Astrocyte (in vitro differentiated cells and primary cell): ENCODE measurements around the gene AARSD1.

ENCODE experiments used
- EZH2 ChIP-seq: IDR thresholded peaks from 2 replicates; pipeline ENCODE4 v1.6.1; 2012; ENCODE audit warnings: mild to moderate bottlenecking, low read length, inconsistent platforms; ENCODE audit not compliant: insufficient read depth
- TF ChIP-seq, protein P1 (sequence below): IDR thresholded peaks from 2 replicates; pipeline ENCODE4 v1.5.1; 2011; ENCODE audit warnings: low read depth, mild to moderate bottlenecking, inconsistent platforms, low read length, moderate library complexity; ENCODE audit not compliant: insufficient read depth

DNA sequence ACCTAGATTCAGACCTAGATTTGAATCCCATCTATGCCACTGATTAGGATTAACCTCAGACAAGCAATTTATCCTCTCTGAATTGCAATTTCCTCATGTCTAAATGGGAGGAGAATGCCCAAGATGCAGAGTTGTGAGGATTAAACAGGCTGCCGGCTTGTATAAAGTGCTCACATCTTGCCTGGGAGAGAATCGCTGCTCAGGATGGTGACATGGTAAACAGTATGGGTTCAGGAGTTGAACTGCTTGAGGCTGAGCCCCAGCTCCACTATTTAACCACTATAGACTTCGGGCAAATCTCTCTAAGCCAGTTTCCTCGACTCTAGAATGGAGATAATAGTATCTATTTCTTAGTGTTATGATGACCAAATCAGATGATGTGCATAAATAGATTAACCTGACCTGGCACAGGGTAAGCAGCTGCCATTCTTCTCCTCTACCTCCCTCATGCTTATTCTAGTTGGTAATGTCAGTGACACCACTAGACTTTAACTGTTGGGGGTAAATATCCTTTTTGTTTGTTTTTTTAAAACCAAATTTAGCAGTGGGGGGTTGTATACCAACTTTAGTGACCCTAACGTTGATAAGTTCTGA is 33.2 kb upstream of the AARSD1 start:
- no peak for TF ChIP-seq EZH2
- TF ChIP-seq, protein P1, sequence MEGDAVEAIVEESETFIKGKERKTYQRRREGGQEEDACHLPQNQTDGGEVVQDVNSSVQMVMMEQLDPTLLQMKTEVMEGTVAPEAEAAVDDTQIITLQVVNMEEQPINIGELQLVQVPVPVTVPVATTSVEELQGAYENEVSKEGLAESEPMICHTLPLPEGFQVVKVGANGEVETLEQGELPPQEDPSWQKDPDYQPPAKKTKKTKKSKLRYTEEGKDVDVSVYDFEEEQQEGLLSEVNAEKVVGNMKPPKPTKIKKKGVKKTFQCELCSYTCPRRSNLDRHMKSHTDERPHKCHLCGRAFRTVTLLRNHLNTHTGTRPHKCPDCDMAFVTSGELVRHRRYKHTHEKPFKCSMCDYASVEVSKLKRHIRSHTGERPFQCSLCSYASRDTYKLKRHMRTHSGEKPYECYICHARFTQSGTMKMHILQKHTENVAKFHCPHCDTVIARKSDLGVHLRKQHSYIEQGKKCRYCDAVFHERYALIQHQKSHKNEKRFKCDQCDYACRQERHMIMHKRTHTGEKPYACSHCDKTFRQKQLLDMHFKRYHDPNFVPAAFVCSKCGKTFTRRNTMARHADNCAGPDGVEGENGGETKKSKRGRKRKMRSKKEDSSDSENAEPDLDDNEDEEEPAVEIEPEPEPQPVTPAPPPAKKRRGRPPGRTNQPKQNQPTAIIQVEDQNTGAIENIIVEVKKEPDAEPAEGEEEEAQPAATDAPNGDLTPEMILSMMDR, result no peak
